ENCODE measurements around the gene SPATA46. TPM values are rescaled to one million over a fixed set of nuclear protein-coding genes. Genes with fewer than 3 reads are reported as not detected.

SPATA46 gene
- total RNA-seq, 2 donors from 2014 or later: 0.62 TPM; not detected in 1

DNA sequence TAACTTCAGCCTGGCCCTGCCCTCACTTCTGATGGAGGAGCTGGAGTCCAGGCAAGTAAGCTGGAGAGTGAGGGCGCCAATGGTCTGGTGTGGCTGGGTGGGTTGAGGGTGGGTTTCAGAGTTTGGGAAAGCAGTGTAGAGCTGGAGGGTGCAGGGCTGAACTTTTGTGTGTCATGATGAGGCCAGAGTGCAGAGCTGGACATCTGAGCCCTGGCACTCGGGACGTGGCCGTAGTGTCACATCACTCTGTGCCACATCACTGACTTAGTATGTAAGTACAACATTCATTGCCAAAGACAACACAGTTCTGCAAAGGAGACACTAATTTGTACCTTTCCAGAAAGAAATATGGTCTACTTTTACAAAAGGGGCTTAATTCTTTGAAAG lies 15.8 kb downstream of the SPATA46 start:
- DNase-seq (ENCODE audit: low spot score): no peak
- H3K36me3 ChIP-seq: no peaks in the 10 kb centered on the region
- H3K4me1 ChIP-seq (replicated peaks): no peaks in the 10 kb centered on the region
- H3K4me3 ChIP-seq: no peak overlapping the region
- H3K27ac ChIP-seq: no peak overlapping the region
- H3K9me3 ChIP-seq: no peaks in the 10 kb centered on the region
- H3K27me3 ChIP-seq (replicated peaks; ENCODE audit: insufficient read depth): no peaks in the 10 kb centered on the region
- intact Hi-C loops (cut with DNase I): no loop called here
- 91% methylated on average over 4 of the region's 4 CpGs for WGBS
- TF ChIP-seq, protein P1, sequence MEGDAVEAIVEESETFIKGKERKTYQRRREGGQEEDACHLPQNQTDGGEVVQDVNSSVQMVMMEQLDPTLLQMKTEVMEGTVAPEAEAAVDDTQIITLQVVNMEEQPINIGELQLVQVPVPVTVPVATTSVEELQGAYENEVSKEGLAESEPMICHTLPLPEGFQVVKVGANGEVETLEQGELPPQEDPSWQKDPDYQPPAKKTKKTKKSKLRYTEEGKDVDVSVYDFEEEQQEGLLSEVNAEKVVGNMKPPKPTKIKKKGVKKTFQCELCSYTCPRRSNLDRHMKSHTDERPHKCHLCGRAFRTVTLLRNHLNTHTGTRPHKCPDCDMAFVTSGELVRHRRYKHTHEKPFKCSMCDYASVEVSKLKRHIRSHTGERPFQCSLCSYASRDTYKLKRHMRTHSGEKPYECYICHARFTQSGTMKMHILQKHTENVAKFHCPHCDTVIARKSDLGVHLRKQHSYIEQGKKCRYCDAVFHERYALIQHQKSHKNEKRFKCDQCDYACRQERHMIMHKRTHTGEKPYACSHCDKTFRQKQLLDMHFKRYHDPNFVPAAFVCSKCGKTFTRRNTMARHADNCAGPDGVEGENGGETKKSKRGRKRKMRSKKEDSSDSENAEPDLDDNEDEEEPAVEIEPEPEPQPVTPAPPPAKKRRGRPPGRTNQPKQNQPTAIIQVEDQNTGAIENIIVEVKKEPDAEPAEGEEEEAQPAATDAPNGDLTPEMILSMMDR (IDR thresholded peaks at IDR 0.05): no peak
- TF ChIP-seq POLR2AphosphoS5 (IDR thresholded peaks at IDR 0.05): no peak
- TF ChIP-seq POLR2A (IDR thresholded peaks at IDR 0.05): no peak

GRCh38 chr1:162360237-162360873 lies 16.3 kb downstream of the SPATA46 start:
- H3K36me3 ChIP-seq: no peaks in the 10 kb centered on the region
- no peaks in the 10 kb centered on the region for H3K9me3 ChIP-seq
- WGBS: 96% methylated on average over 10 of the region's 10 CpGs
- TF ChIP-seq POLR2A (IDR thresholded peaks at IDR 0.05) (no peak), POLR2AphosphoS5 (IDR thresholded peaks at IDR 0.05) (no peak)
- TF ChIP-seq, protein P1 (IDR thresholded peaks at IDR 0.05): no peak
- H3K27me3 ChIP-seq (replicated peaks; ENCODE audit: insufficient read depth): no peaks in the 10 kb centered on the region
- H3K27ac ChIP-seq: no peak overlapping the region
- no peak overlapping the region for H3K4me3 ChIP-seq
- DNase-seq (ENCODE audit: low spot score): no peak
- no peaks in the 10 kb centered on the region for H3K4me1 ChIP-seq (replicated peaks)
- intact Hi-C loops (cut with DNase I): no loop called here

DNA sequence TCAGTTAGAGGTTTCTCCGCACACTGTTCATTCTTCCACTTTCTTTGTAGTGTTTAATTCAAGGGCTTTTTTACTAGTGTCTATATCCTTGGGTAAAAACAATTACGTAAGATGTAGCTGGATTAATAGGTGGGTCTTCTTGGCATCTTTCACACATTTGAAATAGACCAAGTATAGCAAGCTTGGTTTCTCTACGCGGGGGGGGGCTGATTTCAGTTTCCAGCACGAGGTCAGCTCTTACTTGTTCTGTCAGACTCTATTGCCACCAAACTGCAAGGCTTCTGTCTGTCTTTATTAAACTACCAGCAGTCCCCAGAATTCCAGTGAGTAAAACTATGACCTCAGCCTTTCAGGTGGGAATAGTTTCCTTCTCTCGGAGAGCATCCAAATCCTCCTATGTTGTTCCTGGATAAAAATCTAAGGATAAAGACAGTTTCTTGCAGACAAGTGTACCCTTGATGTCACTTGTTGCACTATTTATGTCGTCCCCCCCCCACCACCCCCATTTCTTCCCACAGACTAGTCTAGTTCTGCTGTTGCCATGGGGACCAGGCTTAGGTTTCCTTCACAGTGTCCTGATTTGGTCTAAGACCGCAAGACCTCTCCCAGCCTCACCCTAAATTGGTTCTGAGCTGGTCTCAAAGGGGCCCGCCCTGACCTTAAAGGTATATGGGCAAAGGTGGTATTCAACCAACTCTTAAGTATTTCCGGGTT lies 17.0 kb downstream of the SPATA46 start:
- H3K4me3 ChIP-seq: no peak overlapping the region
- no peak overlapping the region for H3K27ac ChIP-seq
- H3K27me3 ChIP-seq (replicated peaks; ENCODE audit: insufficient read depth): no peaks in the 10 kb centered on the region
- no peak for TF ChIP-seq POLR2A (IDR thresholded peaks at IDR 0.05)
- TF ChIP-seq POLR2AphosphoS5 (IDR thresholded peaks at IDR 0.05): no peak
- TF ChIP-seq, protein P1 (IDR thresholded peaks at IDR 0.05): no peak
- H3K4me1 ChIP-seq (replicated peaks): no peaks in the 10 kb centered on the region
- WGBS: 85% methylated on average over 10 of the region's 10 CpGs
- intact Hi-C loops (cut with DNase I): loop anchor here (10.0 kb wide), 1 partner anchor 945 kb away; no protein-coding TSS in a partner anchor
- DNase-seq (ENCODE audit: low spot score): no peak
- no peaks in the 10 kb centered on the region for H3K36me3 ChIP-seq
- H3K9me3 ChIP-seq: no peaks in the 10 kb centered on the region

GRCh38 chr1:162358928-162359327 lies 17.7 kb downstream of the SPATA46 start:
- H3K4me3 ChIP-seq: no peak overlapping the region
- H3K4me1 ChIP-seq (replicated peaks): no peaks in the 10 kb centered on the region
- 67% methylated on average over 1 of the region's 1 CpG for WGBS
- H3K36me3 ChIP-seq: no peaks in the 10 kb centered on the region
- H3K27me3 ChIP-seq (replicated peaks; ENCODE audit: insufficient read depth): no peaks in the 10 kb centered on the region
- TF ChIP-seq POLR2AphosphoS5 (IDR thresholded peaks at IDR 0.05): no peak
- no peak for TF ChIP-seq POLR2A (IDR thresholded peaks at IDR 0.05)
- TF ChIP-seq, protein P1 (IDR thresholded peaks at IDR 0.05): no peak
- H3K9me3 ChIP-seq: no peaks in the 10 kb centered on the region
- DNase-seq (ENCODE audit: low spot score): no peak
- no peak overlapping the region for H3K27ac ChIP-seq
- intact Hi-C loops (cut with DNase I): loop anchor here (10.0 kb wide), 1 partner anchor 946 kb away; no protein-coding TSS in a partner anchor

All from prostate gland (tissue), 2 donors.